GM23248 (cell line): ENCODE results near the gene NUB1. TPM values are rescaled to one million over a fixed set of nuclear protein-coding genes. Genes with fewer than 3 reads are reported as not detected.

Source experiments
- DNase-seq: peaks from one replicate; pipeline ENCODE4 v3.0.0-alpha.2; 2015
- H2AFZ ChIP-seq: fragments of 200-600 bp; sonication (generic); 2 replicates; pipeline ENCODE4 v1.6.1; 2016; ENCODE audit warnings: antibody characterized with exemption
- H3F3A ChIP-seq: fragments of 200-600 bp; sonication (generic); 2 replicates; pipeline ENCODE4 v1.6.1; 2016; ENCODE audit warnings: mild to moderate bottlenecking, antibody characterized with exemption, mixed run types; ENCODE audit not compliant: insufficient read depth
- H3K27ac ChIP-seq: fragments of 200-600 bp; sonication (generic); 2 replicates; pipeline ENCODE4 v1.5.1; 2016; ENCODE audit warnings: mild to moderate bottlenecking
- H3K27me3 ChIP-seq: fragments of 200-600 bp; sonication (generic); replicated peaks from 2 replicates; pipeline ENCODE4 v1.6.1; 2016; ENCODE audit warnings: mild to moderate bottlenecking; ENCODE audit not compliant: insufficient read depth
- H3K36me3 ChIP-seq: fragments of 200-600 bp; sonication (generic); 2 replicates; pipeline ENCODE4 v1.6.1; 2016; ENCODE audit warnings: low read depth, mild to moderate bottlenecking
- H3K4me1 ChIP-seq: fragments of 200-600 bp; sonication (generic); 2 replicates; pipeline ENCODE4 v1.6.1; 2016; ENCODE audit warnings: mild to moderate bottlenecking; ENCODE audit not compliant: insufficient read depth
- H3K4me2 ChIP-seq: fragments of 200-600 bp; sonication (generic); one replicate; pipeline ENCODE4 v1.6.1; 2016; ENCODE audit warnings: mild to moderate bottlenecking; ENCODE audit not compliant: unreplicated experiment
- H3K4me3 ChIP-seq: fragments of 200-600 bp; sonication (generic); 2 replicates; pipeline ENCODE4 v1.5.1; 2016; ENCODE audit warnings: mild to moderate bottlenecking
- H3K79me2 ChIP-seq: fragments of 200-600 bp; sonication (generic); 2 replicates; pipeline ENCODE4 v1.6.1; 2016; ENCODE audit warnings: mild to moderate bottlenecking; ENCODE audit not compliant: insufficient read depth
- H3K9ac ChIP-seq: fragments of 200-600 bp; sonication (generic); 2 replicates; pipeline ENCODE4 v1.6.1; 2016; ENCODE audit warnings: mild to moderate bottlenecking
- H3K9me2 ChIP-seq: fragments of 200-600 bp; sonication (generic); 2 replicates; pipeline ENCODE4 v1.6.1; 2016; ENCODE audit warnings: mixed run types, mild to moderate bottlenecking, moderate library complexity; ENCODE audit not compliant: insufficient read depth
- H3K9me3 ChIP-seq: fragments of 200-600 bp; sonication (generic); one replicate; pipeline ENCODE4 v1.6.1; 2017; ENCODE audit warnings: low read depth
- H4K20me1 ChIP-seq: fragments of 200-600 bp; sonication (generic); 2 replicates; pipeline ENCODE4 v1.6.0; 2016; ENCODE audit not compliant: insufficient read depth
- EZH2 ChIP-seq: fragments of 200-600 bp; sonication (generic); IDR thresholded peaks from 2 replicates; pipeline ENCODE4 v1.6.1; 2018; ENCODE audit warnings: antibody characterized with exemption, mild to moderate bottlenecking; ENCODE audit not compliant: insufficient read depth, poor library complexity, severe bottlenecking
- EZH2phosphoT487 ChIP-seq: fragments of 200-600 bp; sonication (generic); IDR thresholded peaks from 2 replicates; pipeline ENCODE4 v1.6.1; 2018; ENCODE audit warnings: antibody characterized with exemption, moderate library complexity, mild to moderate bottlenecking, low read depth; ENCODE audit not compliant: insufficient read depth
- WGBS, 2 experiments: methylation state at CpG; one replicate each; pipeline ENCODE4 v1.1.6; 2015 to 2017; ENCODE audit warnings: low lambda C conversion rate in 2 of 2, low coverage in 1 of 2; ENCODE audit errors: missing lambda C conversion rate in 2 of 2; 5-methylcytosine and 5-hydroxymethylcytosine counted together
- in situ Hi-C: fragments of 300-500 bp; cut with MboI; formaldehyde crosslinking; loops from 2 replicates; pipeline ENCODE4 v1.15.0; 2020
- polyA plus RNA-seq: library from polyadenylated mRNA; unstranded; fragments of >200 nt; fragmentation: Nextera tagmentation; extraction: Ambion mirVana; gene quantifications from 2 replicates; pipeline ENCODE4 v1.2.1, GENCODE V29; 2016
- total RNA-seq: library from RNA; depleted of rRNA; stranded (reverse); fragments of >200 nt; shearing (Covaris generic); gene quantifications from 2 replicates; pipeline ENCODE4 v1.2.3, GENCODE V29; 2014

The NUB1 gene
- total and polyA plus RNA-seq, 2 experiments from 2014 or later, result 43.4 to 48.0 TPM

- 75 to 79% methylated on average over 1 of the region's 1 CpG for WGBS, 2 experiments
- Histone ChIP-seq H4K20me1 (no peaks in the 10 kb centered on the region), H3K9ac (no peak overlapping the region), H3K79me2 (no peaks in the 10 kb centered on the region), H3K9me2 (no peaks in the 10 kb centered on the region), H3K27ac (no peak overlapping the region), H3K4me1 (no peaks in the 10 kb centered on the region), H3F3A (no peaks in the 10 kb centered on the region), H3K36me3 (no peaks in the 10 kb centered on the region), H3K27me3 (no peaks in the 10 kb centered on the region), H2AFZ (no peak overlapping the region), H3K9me3 (no peaks in the 10 kb centered on the region), H3K4me2 (no peak overlapping the region), H3K4me3 (no peak overlapping the region)
- DNase-seq, result no peak
- in situ Hi-C loops, result no loop called here
- TF ChIP-seq EZH2phosphoT487 (no peak), EZH2 (no peak)
These were observed 7.0 kb upstream of the NUB1 start for GRCh38 chr7:151334628-151335027.

- no peaks in the 10 kb centered on the region for H3K4me1 ChIP-seq
- DNase-seq, result no peak
These were observed 5.4 kb upstream of the NUB1 start for GRCh38 chr7:151336027-151336708.

GRCh38 chr7:151337346-151337745 is 4.3 kb upstream of the NUB1 start:
- H3K27me3 ChIP-seq, result no peaks in the 10 kb centered on the region
- no peak overlapping the region for H3K27ac ChIP-seq
- H3K4me3 ChIP-seq, result no peak overlapping the region
- no peak overlapping the region for H2AFZ ChIP-seq
- no peaks in the 10 kb centered on the region for H3K9me3 ChIP-seq
- H4K20me1 ChIP-seq, result no peaks in the 10 kb centered on the region
- DNase-seq, result no peak
- no peaks in the 10 kb centered on the region for H3F3A ChIP-seq
- WGBS, 2 experiments, result 76 to 83% methylated on average over 2 of the region's 2 CpGs
- in situ Hi-C loops, result no loop called here
- TF ChIP-seq EZH2phosphoT487, result no peak
- no peak for TF ChIP-seq EZH2
- no peaks in the 10 kb centered on the region for H3K36me3 ChIP-seq
- no peak overlapping the region for H3K4me2 ChIP-seq
- H3K4me1 ChIP-seq, result no peaks in the 10 kb centered on the region
- H3K79me2 ChIP-seq, result peaks cover 5% of the 10 kb centered on the region
- no peaks in the 10 kb centered on the region for H3K9me2 ChIP-seq
- no peak overlapping the region for H3K9ac ChIP-seq

More at GRCh38 chr7:151336027-151336708, 5.4 kb upstream of the NUB1 start:
- Histone ChIP-seq H3K4me3 (no peak overlapping the region), H3K9me2 (no peaks in the 10 kb centered on the region), H3K9me3 (no peaks in the 10 kb centered on the region), H3K36me3 (no peaks in the 10 kb centered on the region), H3K27ac (no peak overlapping the region), H3K4me2 (no peak overlapping the region), H3K9ac (no peak overlapping the region), H3K79me2 (no peaks in the 10 kb centered on the region), H3K27me3 (no peaks in the 10 kb centered on the region), H2AFZ (no peak overlapping the region), H3F3A (no peaks in the 10 kb centered on the region), H4K20me1 (no peaks in the 10 kb centered on the region)
- 86 to 88% methylated on average over 12 of the region's 12 CpGs for WGBS, 2 experiments
- no peak for TF ChIP-seq EZH2
- TF ChIP-seq EZH2phosphoT487, result no peak
- in situ Hi-C loops, result no loop called here

GRCh38 chr7:151338809-151339208 is 2.8 kb upstream of the NUB1 start:
- H3K36me3 ChIP-seq, result no peaks in the 10 kb centered on the region
- H3K4me3 ChIP-seq, result no peak overlapping the region
- no peak for TF ChIP-seq EZH2
- no peak for TF ChIP-seq EZH2phosphoT487
- no peak overlapping the region for H3K27ac ChIP-seq
- no peaks in the 10 kb centered on the region for H4K20me1 ChIP-seq
- no peak for DNase-seq
- peaks cover 9% of the 10 kb centered on the region for H3K4me1 ChIP-seq
- no peak overlapping the region for H2AFZ ChIP-seq
- H3K9me2 ChIP-seq, result no peaks in the 10 kb centered on the region
- no peaks in the 10 kb centered on the region for H3K9me3 ChIP-seq
- in situ Hi-C loops, result no loop called here
- H3K4me2 ChIP-seq, result no peak overlapping the region
- H3F3A ChIP-seq, result no peaks in the 10 kb centered on the region
- H3K27me3 ChIP-seq, result no peaks in the 10 kb centered on the region
- WGBS, 2 experiments, result 89 to 92% methylated on average over 3 of the region's 3 CpGs
- H3K9ac ChIP-seq, result no peak overlapping the region
- H3K79me2 ChIP-seq, result peaks cover 20% of the 10 kb centered on the region
